Esophagus (tissue), 2 donors: ENCODE measurements around the gene SMIM20. TPM values are rescaled to one million over a fixed set of nuclear protein-coding genes. Genes with fewer than 3 reads are reported as not detected.
A peak's percentile ranks its signal among the peaks of the same experiment; 100 is the strongest.
"Not testable (repeated sequence)": the region's sequence is repeated elsewhere in the genome, so short reads cannot be mapped to it uniquely, and the experiment has no call there.

Source experiments
- H3K27ac ChIP-seq, 2 donors: one replicate each; pipeline ENCODE4 v1.5.1; 2013; ENCODE audit warnings: low read depth in 2 of 2, mild to moderate bottlenecking in 2 of 2, inconsistent platforms in 1 of 2, low read length in 1 of 2, moderate library complexity in 1 of 2
- H3K27me3 ChIP-seq, 2 donors: one replicate each; pipeline ENCODE4 v1.6.1; 2013; ENCODE audit warnings: low read length in 2 of 2, control low read depth in 1 of 2, mild to moderate bottlenecking in 1 of 2; ENCODE audit not compliant: insufficient read depth in 2 of 2, control insufficient read depth in 1 of 2
- H3K36me3 ChIP-seq, 2 donors: one replicate each; pipeline ENCODE4 v1.6.1; 2013; ENCODE audit warnings: low read length in 1 of 2; ENCODE audit not compliant: control insufficient read depth in 2 of 2, insufficient read depth in 2 of 2
- H3K4me1 ChIP-seq, 2 donors: one replicate each; pipeline ENCODE4 v1.6.1; 2013; ENCODE audit warnings: low read length in 1 of 2; ENCODE audit not compliant: control insufficient read depth in 2 of 2, insufficient read depth in 2 of 2
- H3K4me3 ChIP-seq, 2 donors: one replicate each; pipeline ENCODE4 v1.5.1; 2013; ENCODE audit warnings: low read length in 2 of 2, mild to moderate bottlenecking in 2 of 2, low read depth in 1 of 2, moderate library complexity in 1 of 2
- H3K9me3 ChIP-seq, 2 donors: one replicate each; pipeline ENCODE4 v1.6.1; 2013; ENCODE audit warnings: mild to moderate bottlenecking in 2 of 2, low read depth in 1 of 2, low read length in 1 of 2, moderate library complexity in 1 of 2; ENCODE audit not compliant: control insufficient read depth in 2 of 2, insufficient read depth in 1 of 2
- WGBS, 2 donors: extraction: QIAGEN DNeasy Blood & Tissue Kit; methylation state at CpG; one replicate each; pipeline ENCODE4 v1.1.7; 2013; 5-methylcytosine and 5-hydroxymethylcytosine counted together
- polyA plus RNA-seq, 2 donors: library from polyadenylated mRNA; stranded (reverse); fragments of 200-250 nt; gene quantifications; one replicate each; pipeline ENCODE4 v1.2.3, GENCODE V29; 2013
- donor health status: healthy with polysubstance abuse.
- donor health status: Bipolar disorder and iron deficiency.

SMIM20 gene
- 10 to 100 TPM in 1 of 2 donors, 1 to 10 TPM in 1; 8.7 to 15.9 TPM for polyA plus RNA-seq

GRCh38 chr4:25913851-25914669 is at the start of gene SMIM20:
Gene SMIM20, plus strand, starts transcription at chr4:25914220. Its CDS starts 94 bp downstream, at chr4:25914314.
- no peaks in the 10 kb centered on the region for H3K4me1 ChIP-seq
- no peaks in the 10 kb centered on the region for H3K36me3 ChIP-seq
- H3K27me3 ChIP-seq: no peaks in the 10 kb centered on the region
- no peaks in the 10 kb centered on the region for H3K9me3 ChIP-seq
- H3K27ac ChIP-seq: peak within 1 kb of the TSS; percentile 82 to 97
- WGBS, 2 donors: 1% methylated on average over 46 to 57 of the region's 57 CpGs
- peak within 1 kb of the TSS; percentile 58 to 66 for H3K4me3 ChIP-seq

GRCh38 chr4:25865586-25865985 is 48.4 kb upstream of the SMIM20 start:
- Histone ChIP-seq H3K4me3 (no peak overlapping the region), H3K27me3 (no peaks in the 10 kb centered on the region), H3K27ac (no peak overlapping the region), H3K4me1 (peaks cover 0 to 3% of the 10 kb centered on the region in 2 donors), H3K9me3 (no peaks in the 10 kb centered on the region), H3K36me3 (no peaks in the 10 kb centered on the region)
- 49 to 59% methylated on average over 4 of the region's 4 CpGs for WGBS, 2 donors

GRCh38 chr4:25866401-25866800 is 47.6 kb upstream of the SMIM20 start:
- H3K27me3 ChIP-seq, H3K27ac ChIP-seq, H3K9me3 ChIP-seq, H3K4me1 ChIP-seq, H3K36me3 ChIP-seq, H3K4me3 ChIP-seq: not testable (repeated sequence)
- 82 to 90% methylated on average over 4 of the region's 4 CpGs for WGBS, 2 donors

GRCh38 chr4:25867781-25868294 is 46.2 kb upstream of the SMIM20 start:
- H3K27ac ChIP-seq: no peak overlapping the region
- H3K27me3 ChIP-seq: no peaks in the 10 kb centered on the region
- H3K9me3 ChIP-seq: no peaks in the 10 kb centered on the region
- 79 to 81% methylated on average over 6 of the region's 6 CpGs for WGBS, 2 donors
- H3K4me3 ChIP-seq: no peak overlapping the region
- no peaks in the 10 kb centered on the region for H3K36me3 ChIP-seq
- H3K4me1 ChIP-seq: peaks cover 0 to 3% of the 10 kb centered on the region in 2 donors

- Histone ChIP-seq H3K9me3 (no peaks in the 10 kb centered on the region), H3K4me3 (no peak overlapping the region), H3K27ac (no peak overlapping the region), H3K36me3 (no peaks in the 10 kb centered on the region), H3K27me3 (no peaks in the 10 kb centered on the region), H3K4me1 (no peaks in the 10 kb centered on the region)
- WGBS, 2 donors: 90 to 95% methylated on average over 2 of the region's 2 CpGs
These were observed 43.9 kb upstream of the SMIM20 start for GRCh38 chr4:25870081-25870480.

DNA sequence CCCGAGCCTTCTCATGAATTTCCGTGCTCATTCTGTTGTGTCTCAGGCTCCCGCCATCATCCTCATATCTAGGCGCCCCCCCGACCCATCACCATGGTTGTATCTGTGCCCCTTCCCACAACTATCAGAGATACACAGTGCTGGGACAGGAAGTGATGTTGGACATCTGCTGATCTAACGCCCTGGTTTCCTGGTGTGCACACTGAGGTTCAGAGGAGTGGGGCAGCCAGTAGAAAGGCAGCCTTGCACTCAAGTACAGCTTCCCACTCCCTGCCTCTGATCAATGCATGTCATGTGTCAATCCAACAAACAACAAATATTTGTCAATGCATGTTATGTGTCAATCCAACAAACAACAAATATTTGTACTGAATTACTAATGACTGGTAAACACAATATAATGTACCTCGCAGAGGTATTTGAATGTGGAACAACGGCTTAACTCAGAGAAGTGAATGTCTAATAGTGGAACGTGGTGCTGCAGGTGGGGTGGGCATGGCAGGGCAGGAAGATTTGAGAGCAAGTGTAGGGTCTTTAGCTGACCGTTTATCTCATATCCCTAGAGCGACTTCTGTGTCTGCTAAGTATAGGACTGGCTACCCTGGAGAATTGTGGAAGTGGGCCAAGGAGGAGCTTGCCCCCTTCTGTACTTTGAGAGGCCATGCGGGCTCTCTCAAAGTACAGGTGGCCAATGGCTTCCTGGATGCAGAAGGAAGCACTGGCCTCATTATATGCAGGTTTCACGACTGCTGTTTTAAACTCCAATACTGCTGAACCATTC is 41.0 kb upstream of the SMIM20 start:
- H3K9me3 ChIP-seq: no peaks in the 10 kb centered on the region
- no peaks in the 10 kb centered on the region for H3K27me3 ChIP-seq
- no peak overlapping the region for H3K4me3 ChIP-seq
- no peak overlapping the region for H3K27ac ChIP-seq
- no peaks in the 10 kb centered on the region for H3K36me3 ChIP-seq
- 82 to 88% methylated on average over 13 of the region's 13 CpGs for WGBS, 2 donors
- no peaks in the 10 kb centered on the region for H3K4me1 ChIP-seq

DNA sequence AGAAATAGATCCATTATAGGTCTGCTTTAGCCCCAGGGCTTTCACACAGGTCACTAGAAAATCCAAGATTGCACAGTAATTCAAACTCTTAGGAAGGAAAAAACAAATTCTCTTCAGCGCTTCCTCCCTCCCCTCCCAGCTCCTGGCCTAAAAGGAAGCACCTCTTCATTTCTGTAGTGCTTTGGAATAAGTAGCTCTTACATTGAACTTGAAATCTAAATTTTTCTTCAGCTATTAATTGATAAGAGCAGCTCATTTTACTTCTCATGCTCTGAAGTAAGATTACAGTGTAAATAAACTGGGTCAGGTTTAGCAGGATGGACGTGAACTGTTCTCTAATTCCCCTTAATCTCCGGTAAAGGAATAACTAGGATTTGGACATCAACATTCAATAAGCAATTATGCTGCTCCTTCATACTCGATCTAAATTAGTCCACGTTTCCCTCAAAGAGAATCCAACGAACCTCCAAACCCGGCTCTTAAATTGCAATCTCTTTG is 40.3 kb upstream of the SMIM20 start:
- Histone ChIP-seq H3K27me3 (no peaks in the 10 kb centered on the region), H3K36me3 (no peaks in the 10 kb centered on the region), H3K9me3 (no peaks in the 10 kb centered on the region), H3K4me1 (no peaks in the 10 kb centered on the region), H3K4me3 (no peak overlapping the region), H3K27ac (no peak overlapping the region)
- WGBS, 2 donors: 63 to 75% methylated on average over 7 of the region's 7 CpGs

GRCh38 chr4:25874655-25875054 is 39.4 kb upstream of the SMIM20 start:
- Histone ChIP-seq H3K9me3 (no peaks in the 10 kb centered on the region), H3K36me3 (no peaks in the 10 kb centered on the region), H3K4me1 (no peaks in the 10 kb centered on the region), H3K27ac (no peak overlapping the region), H3K4me3 (no peak overlapping the region), H3K27me3 (no peaks in the 10 kb centered on the region)
- WGBS, 2 donors: 92 to 93% methylated on average over 3 of the region's 3 CpGs

- Histone ChIP-seq H3K9me3 (no peaks in the 10 kb centered on the region), H3K27ac (no peak overlapping the region), H3K36me3 (no peaks in the 10 kb centered on the region), H3K4me3 (no peak overlapping the region), H3K4me1 (no peaks in the 10 kb centered on the region), H3K27me3 (no peaks in the 10 kb centered on the region)
- 92 to 94% methylated on average over 7 of the region's 7 CpGs for WGBS, 2 donors
These were observed 38.7 kb upstream of the SMIM20 start for GRCh38 chr4:25875281-25875745.
